22Rv1 (cell line): ENCODE data around the gene NRXN2.

Experiments
- H3K27ac ChIP-seq: fragments of 450-650 bp; 2 replicates; pipeline ENCODE4 v1.5.1; 2017
- ZFX ChIP-seq: fragments of 450-650 bp; IDR thresholded peaks from 2 replicates; pipeline ENCODE4 v1.6.1; 2017; ENCODE audit warnings: antibody characterized with exemption, borderline replicate concordance
- TF ChIP-seq, protein P1 (sequence below): fragments of 450-650 bp; IDR thresholded peaks from 2 replicates; pipeline ENCODE4 v1.5.1; 2017; ENCODE audit warnings: mild to moderate bottlenecking

The NRXN2 gene

DNA sequence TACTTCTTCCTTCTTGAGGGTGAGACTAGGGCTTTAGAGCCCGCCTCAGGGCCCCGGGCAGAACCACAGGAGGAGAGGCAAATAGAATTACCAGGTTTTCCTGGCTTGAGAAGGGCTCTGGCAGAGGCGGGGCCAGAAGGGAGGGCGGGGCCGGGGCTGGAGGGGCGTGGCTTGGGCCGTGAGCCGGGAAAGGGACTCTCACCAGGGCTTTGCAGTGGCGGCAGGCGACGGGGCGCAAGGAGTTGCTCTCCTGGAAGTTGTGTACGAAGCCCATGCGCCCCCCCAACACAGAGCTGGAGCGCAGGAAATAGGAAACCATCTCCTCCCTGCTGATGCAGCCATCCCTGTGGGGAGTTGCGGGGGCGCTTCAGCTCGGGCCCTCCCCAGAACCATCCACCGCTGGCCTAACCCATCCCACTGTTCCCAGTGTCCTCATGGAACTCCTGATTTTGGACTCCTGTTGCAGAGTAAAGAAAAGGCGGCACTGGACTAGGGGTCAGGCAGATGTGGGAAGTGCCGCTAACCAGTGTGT, 6.9 kb upstream of the NRXN2 start:
- TF ChIP-seq, protein P1, sequence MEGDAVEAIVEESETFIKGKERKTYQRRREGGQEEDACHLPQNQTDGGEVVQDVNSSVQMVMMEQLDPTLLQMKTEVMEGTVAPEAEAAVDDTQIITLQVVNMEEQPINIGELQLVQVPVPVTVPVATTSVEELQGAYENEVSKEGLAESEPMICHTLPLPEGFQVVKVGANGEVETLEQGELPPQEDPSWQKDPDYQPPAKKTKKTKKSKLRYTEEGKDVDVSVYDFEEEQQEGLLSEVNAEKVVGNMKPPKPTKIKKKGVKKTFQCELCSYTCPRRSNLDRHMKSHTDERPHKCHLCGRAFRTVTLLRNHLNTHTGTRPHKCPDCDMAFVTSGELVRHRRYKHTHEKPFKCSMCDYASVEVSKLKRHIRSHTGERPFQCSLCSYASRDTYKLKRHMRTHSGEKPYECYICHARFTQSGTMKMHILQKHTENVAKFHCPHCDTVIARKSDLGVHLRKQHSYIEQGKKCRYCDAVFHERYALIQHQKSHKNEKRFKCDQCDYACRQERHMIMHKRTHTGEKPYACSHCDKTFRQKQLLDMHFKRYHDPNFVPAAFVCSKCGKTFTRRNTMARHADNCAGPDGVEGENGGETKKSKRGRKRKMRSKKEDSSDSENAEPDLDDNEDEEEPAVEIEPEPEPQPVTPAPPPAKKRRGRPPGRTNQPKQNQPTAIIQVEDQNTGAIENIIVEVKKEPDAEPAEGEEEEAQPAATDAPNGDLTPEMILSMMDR = no peak
- no peak for TF ChIP-seq ZFX
- no peak overlapping the region for H3K27ac ChIP-seq

DNA sequence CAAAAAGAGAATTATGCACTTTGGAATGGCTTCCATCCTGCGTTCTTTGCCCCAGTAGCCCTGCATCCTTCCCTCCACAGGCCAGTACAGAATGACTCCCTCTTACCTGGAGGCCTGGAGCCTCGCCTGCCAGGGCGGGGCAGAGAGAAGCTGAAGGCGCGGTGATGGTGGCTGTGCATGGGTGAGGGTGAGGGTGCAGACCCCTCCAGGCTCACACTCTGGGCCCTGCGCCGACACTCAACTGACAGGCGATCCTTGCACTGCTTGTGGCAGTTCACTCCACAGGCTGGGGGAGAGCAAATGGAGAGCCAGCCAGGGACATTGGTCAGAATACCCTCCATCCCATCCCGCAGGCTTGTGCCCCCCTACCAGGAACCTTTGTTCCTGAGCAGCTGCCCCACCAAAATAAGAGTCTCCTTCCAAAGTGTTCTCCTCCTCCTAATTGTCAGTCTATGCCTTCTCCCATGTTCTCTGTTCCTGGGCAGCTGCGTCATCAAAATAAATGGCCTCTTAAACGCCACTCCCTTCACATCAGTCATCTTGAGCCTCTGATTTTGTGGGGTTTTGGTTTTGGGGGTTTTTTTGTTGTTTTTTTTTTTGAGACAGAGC, 5.9 kb upstream of the NRXN2 start:
- H3K27ac ChIP-seq = no peak overlapping the region
- no peak for TF ChIP-seq ZFX

DNA sequence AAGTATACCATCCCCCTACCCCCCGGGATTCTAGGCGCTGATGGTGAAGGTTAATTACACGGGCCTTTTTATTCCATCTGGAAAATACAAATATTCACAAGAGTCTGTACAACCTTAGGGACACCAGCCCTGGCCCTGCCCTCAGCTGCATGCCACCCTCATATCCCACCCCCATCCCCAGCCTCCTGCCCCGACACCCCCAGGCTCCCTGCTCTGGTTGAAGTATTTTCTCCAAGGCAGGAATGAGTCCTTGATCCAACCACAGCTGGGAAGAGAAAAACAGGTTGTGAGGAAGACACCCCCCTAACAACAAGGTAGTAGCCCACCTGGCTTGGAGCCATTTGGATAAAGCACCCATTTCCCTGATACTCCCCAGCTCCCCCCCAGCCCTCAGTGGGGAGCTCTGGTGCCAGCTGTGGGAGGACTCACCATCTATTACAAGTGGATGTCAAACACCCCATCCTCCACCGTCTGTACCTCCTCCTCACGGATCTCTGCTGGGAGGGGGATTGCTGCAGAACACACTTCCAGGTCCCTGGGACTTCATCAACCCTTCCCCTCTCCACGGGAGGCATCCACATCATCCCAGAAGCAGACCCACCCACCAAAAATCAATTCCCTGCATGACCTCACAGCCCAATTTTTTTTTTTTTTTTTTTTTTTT, 4.0 kb upstream of the NRXN2 start:
- no peak for TF ChIP-seq ZFX
- TF ChIP-seq, protein P1 = no peak
- H3K27ac ChIP-seq = no peak overlapping the region

DNA sequence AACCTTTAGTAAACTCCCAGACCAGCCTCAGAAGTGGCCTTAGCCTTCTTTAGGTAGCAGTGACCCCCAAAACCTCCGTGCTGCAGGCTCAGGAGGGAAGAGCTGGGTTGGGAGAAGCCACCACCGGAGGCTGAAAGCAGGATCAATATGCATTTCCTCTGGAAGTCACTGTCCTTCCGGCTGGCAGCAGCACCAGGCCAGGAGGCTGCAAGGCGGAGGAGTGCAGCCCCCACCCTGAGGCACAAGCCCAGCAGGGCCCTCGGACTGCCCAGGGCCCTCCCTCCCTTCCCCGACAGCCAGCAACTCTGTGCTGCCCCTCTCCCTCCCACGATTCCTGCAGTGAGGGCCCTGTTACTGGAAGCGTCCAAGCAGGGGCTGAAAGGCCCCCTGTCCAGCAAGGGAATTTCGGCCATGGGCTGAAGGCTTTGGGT, 3.2 kb upstream of the NRXN2 start:
- TF ChIP-seq, protein P1 = no peak
- no peak for TF ChIP-seq ZFX
- H3K27ac ChIP-seq = no peak overlapping the region

DNA sequence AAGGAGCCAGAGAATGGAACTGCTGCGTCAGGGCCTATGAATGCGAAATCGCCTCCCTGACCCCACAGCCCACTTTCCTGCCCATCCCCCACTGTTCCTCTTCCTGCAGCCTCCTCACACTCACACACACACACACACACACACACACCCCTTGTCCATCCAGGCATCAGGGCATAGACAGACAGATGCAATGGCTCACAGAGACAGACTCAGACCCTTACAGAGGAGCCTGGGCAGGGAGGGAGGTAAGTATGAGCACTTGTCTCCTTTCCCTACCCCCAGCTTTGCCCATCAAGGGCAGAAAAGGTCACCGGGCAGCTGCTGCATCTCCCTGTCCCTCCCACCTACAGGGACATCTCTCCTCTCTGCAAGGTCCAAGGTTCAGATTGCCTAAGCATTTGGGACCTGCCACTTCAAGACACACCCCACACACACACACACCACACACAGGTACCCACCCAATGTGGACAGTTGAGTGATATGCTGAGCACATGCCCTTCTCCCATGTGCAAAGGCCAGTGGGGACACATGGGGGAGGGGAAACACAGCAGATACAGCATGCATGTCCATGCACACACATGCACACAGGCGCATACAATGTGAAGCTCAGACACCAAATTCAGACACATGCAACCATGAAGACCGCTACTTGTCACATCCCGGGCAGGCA, 2.0 kb upstream of the NRXN2 start:
- TF ChIP-seq, protein P1 = no peak
- no peak for TF ChIP-seq ZFX

DNA sequence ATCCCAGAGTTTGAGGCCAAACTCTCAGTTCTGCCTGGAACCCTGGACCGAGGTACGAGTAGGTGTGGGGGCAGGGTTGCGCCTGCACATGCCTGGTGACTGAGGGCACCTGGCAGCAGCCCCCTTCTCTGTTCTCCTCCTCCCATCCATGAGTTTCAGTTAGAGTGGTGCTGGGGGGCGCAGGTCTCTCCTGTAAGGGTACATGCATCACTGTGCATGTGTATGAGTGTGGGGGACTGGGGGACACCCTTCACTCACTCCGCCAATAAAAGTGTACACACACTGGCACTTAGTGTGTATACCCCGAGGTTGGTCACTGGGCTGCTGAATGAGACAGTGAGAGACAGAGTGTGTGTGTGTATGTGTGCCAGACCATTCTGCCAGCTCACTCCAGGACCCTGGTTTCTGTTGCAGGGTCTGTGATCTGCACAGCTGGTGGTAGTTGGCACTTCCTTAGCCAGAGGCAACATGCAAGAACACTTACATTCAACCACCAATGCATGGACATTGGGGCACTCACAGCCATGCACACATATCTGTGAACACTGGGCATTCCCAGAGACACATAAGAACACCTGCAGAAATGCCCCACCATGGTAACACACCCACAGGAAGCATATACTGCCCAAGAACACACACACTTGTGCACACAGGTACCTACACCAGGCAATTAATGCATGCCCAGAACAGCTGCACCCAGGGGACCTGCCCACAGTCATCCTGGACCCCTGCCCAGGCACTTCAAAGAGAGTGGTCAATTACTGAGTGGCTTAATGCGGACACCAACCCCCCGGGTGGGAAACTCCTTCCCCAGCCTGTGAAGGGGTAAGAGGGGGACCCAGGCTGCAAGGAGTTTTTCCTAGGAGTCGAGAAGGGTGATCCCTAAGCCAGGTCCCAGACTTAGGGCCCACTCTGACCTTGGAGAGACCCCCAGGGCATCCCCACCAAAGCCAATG, 1.2 kb upstream of the NRXN2 start:
- no peak for TF ChIP-seq ZFX
- TF ChIP-seq, protein P1 = no peak
- H3K27ac ChIP-seq = no peak overlapping the region

More for the DNA sequence above, 2.0 kb upstream of the NRXN2 start:
- H3K27ac ChIP-seq = no peak overlapping the region
